Nephron progenitor cell (in vitro differentiated cells): ENCODE measurements around the gene ALKBH1.

Experiments used
- DNase-seq: peaks from one replicate; pipeline ENCODE4 v3.0.0; 2021
- H3K27ac Mint-ChIP-seq: 2 replicates; pipeline ENCODE4 v1.8.0; 2021; ENCODE audit warnings: mild to moderate bottlenecking, moderate library complexity, mixed read lengths
- H3K27me3 Mint-ChIP-seq: 2 replicates; pipeline ENCODE4 v1.8.0; 2021; ENCODE audit warnings: mild to moderate bottlenecking, low read depth, mixed read lengths; ENCODE audit not compliant: poor library complexity
- H3K36me3 Mint-ChIP-seq: 2 replicates; pipeline ENCODE4 v1.8.0; 2021; ENCODE audit warnings: low read depth, mixed read lengths
- H3K4me1 Mint-ChIP-seq: 2 replicates; pipeline ENCODE4 v1.8.0; 2021; ENCODE audit warnings: mixed read lengths
- H3K4me3 Mint-ChIP-seq: 2 replicates; pipeline ENCODE4 v1.8.0; 2021; ENCODE audit warnings: mild to moderate bottlenecking, moderate library complexity, mixed read lengths
- H3K9me3 Mint-ChIP-seq: 2 replicates; pipeline ENCODE4 v1.8.0; 2021; ENCODE audit warnings: mild to moderate bottlenecking, moderate library complexity, mixed read lengths
- TF ChIP-seq, protein P1 (sequence below): fragments of 200-600 bp; sonication (generic); IDR thresholded peaks from 2 replicates; pipeline ENCODE4 v1.5.0; 2021; ENCODE audit warnings: antibody characterized with exemption

The ALKBH1 gene

GRCh38 chr14:77654001-77654441 lies 53.8 kb downstream of the ALKBH1 start:
- Mint-ChIP-seq H3K4me1 (peaks cover 28% of the 10 kb centered on the region), H3K36me3 (no peaks in the 10 kb centered on the region), H3K27ac (no peak overlapping the region), H3K9me3 (no peaks in the 10 kb centered on the region), H3K27me3 (peaks cover 4% of the 10 kb centered on the region), H3K4me3 (no peak overlapping the region)
- no peak for DNase-seq
- TF ChIP-seq, protein P1, sequence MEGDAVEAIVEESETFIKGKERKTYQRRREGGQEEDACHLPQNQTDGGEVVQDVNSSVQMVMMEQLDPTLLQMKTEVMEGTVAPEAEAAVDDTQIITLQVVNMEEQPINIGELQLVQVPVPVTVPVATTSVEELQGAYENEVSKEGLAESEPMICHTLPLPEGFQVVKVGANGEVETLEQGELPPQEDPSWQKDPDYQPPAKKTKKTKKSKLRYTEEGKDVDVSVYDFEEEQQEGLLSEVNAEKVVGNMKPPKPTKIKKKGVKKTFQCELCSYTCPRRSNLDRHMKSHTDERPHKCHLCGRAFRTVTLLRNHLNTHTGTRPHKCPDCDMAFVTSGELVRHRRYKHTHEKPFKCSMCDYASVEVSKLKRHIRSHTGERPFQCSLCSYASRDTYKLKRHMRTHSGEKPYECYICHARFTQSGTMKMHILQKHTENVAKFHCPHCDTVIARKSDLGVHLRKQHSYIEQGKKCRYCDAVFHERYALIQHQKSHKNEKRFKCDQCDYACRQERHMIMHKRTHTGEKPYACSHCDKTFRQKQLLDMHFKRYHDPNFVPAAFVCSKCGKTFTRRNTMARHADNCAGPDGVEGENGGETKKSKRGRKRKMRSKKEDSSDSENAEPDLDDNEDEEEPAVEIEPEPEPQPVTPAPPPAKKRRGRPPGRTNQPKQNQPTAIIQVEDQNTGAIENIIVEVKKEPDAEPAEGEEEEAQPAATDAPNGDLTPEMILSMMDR = no peak

GRCh38 chr14:77649326-77649725 lies 58.5 kb downstream of the ALKBH1 start:
- H3K4me3 Mint-ChIP-seq = no peak overlapping the region
- H3K27me3 Mint-ChIP-seq = peaks cover 8% of the 10 kb centered on the region
- H3K27ac Mint-ChIP-seq = no peak overlapping the region
- peaks cover 19% of the 10 kb centered on the region for H3K4me1 Mint-ChIP-seq
- H3K9me3 Mint-ChIP-seq = peaks cover 4% of the 10 kb centered on the region
- no peaks in the 10 kb centered on the region for H3K36me3 Mint-ChIP-seq
- TF ChIP-seq, protein P1 = no peak
- no peak for DNase-seq

DNA sequence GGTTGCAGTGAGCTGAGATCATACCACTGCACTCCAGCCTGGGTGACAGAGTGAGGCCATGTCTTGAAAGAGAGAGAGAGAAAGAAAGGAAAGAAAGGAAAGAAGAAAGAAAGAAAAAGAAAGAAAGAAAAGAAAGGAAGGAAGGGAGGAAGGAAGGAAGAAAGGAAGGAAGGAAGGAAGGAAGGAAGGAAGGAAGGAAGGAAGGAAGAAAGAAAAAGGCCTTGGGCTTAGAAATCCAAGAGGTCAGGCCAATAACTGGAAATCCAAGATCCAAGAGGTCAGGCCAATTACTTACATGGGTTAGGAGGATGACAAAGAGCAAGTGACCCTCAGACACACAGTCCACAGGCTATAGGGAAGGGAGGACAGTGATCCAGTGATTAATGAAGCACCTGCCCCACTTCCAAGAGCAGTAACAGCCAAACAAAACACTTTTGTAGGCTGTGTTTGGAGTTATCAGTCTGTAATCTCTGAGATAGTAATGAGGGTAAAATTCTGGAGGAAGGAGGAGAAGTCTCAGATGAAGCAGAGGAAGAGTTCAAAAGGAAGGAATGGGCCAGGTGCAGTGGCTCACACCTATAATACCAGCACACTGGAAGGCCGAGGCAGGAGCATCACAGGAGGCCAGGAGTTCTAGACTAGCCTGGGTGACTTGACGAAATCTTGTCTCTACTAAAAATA lies 59.2 kb downstream of the ALKBH1 start:
- no peak overlapping the region for H3K27ac Mint-ChIP-seq

GRCh38 chr14:77647853-77648252 lies 60.0 kb downstream of the ALKBH1 start:
- Mint-ChIP-seq H3K27me3 (peaks cover 16% of the 10 kb centered on the region), H3K4me1 (peaks cover 7% of the 10 kb centered on the region), H3K36me3 (no peaks in the 10 kb centered on the region), H3K9me3 (peaks cover 4% of the 10 kb centered on the region), H3K4me3 (no peak overlapping the region), H3K27ac (no peak overlapping the region)
- no peak for DNase-seq
- TF ChIP-seq, protein P1 = no peak

More for the DNA sequence above, 59.2 kb downstream of the ALKBH1 start:
- peaks cover 12% of the 10 kb centered on the region for H3K4me1 Mint-ChIP-seq
- H3K36me3 Mint-ChIP-seq = no peaks in the 10 kb centered on the region
- no peak for DNase-seq
- H3K4me3 Mint-ChIP-seq = no peak overlapping the region
- H3K9me3 Mint-ChIP-seq = peaks cover 4% of the 10 kb centered on the region
- TF ChIP-seq, protein P1 = no peak
- peaks cover 11% of the 10 kb centered on the region for H3K27me3 Mint-ChIP-seq

DNA sequence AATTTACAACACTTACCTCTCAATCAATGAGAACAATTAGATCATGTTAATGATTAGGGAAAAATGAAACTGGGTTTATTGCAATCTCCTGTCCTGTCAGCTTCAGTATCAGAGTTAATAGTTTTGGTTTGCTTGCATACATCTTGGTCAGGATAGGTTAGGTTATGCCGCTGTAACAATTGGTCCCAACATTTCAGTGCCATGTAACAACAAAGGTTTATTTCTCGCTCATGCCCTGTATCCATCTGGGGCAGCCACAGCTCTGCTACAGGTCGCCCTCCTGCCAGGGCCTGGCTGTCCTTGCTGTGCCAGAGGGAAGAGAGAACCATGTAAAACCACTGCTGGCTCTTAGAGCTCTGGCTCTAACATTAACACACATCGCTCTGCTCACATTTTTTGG lies 60.9 kb downstream of the ALKBH1 start:
- DNase-seq = no peak
- TF ChIP-seq, protein P1 = no peak
- peaks cover 7% of the 10 kb centered on the region for H3K4me1 Mint-ChIP-seq
- H3K27me3 Mint-ChIP-seq = peaks cover 16% of the 10 kb centered on the region
- no peak overlapping the region for H3K4me3 Mint-ChIP-seq
- H3K36me3 Mint-ChIP-seq = no peaks in the 10 kb centered on the region
- no peak overlapping the region for H3K27ac Mint-ChIP-seq
- H3K9me3 Mint-ChIP-seq = peaks cover 4% of the 10 kb centered on the region
